ENCODE measurements around the gene ZNF92. TPM values are rescaled to one million over a fixed set of nuclear protein-coding genes. Genes with fewer than 3 reads are reported as not detected.
"Not testable (repeated sequence)": the region's sequence is repeated elsewhere in the genome, so short reads cannot be mapped to it uniquely, and the experiment has no call there.

The ZNF92 gene
- 5.7 TPM for polyA plus RNA-seq (2013, experiment 1 of 2; ENCODE audit: insufficient read length)
- polyA plus RNA-seq (2013, experiment 2 of 2; ENCODE audit: insufficient read length) = 5.7 TPM

DNA sequence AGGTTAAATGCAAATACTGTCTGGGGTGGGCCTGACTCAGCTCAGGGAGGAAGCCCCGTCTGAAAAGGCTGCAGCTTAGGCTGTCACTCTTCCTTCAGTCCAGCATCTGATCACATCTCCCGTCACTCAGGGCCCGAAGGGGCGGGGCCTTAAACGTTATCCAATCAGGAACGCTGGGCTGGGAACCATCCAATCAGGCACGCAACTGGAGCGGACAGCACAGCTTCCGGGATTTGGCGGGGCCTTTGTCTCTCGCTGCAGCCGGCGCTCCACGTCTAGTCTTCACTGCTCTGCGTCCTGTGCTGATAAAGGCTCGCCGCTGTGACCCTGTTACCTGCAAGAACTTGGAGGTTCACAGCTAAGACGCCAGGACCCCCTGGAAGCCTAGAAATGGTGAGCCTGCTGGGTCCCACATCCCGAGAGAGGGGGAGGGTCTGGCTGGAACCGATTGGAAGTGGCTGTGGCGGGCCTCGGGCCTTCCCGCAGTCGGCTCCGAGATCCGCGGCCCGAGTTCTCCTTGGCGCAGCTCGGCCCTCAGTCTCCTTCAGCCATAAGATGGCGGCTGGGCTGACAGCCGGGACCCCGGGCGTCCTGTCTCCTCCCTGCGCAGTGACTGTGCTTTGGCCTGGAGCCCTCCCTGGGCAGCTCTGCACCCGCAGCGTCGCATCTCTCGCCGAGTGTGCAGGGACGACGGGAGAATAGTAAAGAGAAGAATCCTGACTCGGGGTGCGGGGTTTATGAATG is at the start of gene ZNF92:
ZNF92 (plus strand) TSS at position 248 of the 744 bp plus-strand sequence; CDS start at position 391, 143 bp downstream.
- peak; percentile 96 for DNase-seq

DNA sequence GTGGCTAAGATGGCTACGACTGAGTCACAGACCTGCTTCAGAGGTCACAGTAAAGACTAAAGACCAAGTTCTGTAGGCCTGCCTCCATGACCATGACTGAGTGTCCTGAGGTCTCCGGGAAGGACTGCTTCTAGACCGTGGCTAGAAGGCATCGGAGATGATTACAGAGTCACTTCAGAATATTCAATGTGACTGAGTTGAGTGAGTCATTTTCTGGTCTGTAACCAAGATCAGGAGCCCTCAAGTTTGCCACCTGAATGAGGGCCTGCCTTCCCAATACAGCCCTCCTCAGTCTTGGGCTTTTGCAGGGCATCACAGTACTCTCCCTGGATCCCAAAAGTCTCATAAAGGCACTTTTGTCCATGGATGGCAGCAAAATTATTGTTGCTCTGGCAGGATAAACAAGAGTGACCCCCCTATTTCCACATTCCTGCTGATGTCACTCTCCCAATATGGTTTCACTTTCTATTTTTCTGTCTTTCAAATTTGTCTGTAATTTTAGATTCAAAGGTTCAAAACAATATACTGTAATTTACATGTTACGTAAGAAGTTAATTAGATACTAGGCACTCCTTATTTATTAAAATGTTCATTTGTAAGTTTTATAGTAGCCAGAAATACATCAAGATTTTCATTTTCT is 47.7 kb upstream of the ZNF92 start:
- DNase-seq = no peak

DNA sequence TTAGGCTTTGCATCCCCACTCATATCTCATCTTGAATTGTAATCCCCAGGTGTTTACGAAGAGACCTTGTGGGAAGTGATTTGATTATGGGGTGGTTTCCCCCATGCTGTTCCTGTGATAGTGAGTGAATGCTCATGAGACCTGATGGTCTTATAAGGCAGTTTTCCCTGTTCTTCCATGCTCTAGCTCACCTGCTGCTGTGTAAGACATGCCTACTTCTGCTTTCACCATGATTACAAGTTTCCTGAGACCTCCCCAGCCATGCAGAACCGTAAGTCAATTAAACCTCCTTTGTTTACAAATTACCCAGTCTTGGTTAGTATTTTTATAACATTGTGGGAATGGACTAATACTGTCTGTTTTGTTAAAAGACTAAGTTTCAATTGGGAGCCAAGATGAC is 35.3 kb upstream of the ZNF92 start:
- no peak for DNase-seq

DNA sequence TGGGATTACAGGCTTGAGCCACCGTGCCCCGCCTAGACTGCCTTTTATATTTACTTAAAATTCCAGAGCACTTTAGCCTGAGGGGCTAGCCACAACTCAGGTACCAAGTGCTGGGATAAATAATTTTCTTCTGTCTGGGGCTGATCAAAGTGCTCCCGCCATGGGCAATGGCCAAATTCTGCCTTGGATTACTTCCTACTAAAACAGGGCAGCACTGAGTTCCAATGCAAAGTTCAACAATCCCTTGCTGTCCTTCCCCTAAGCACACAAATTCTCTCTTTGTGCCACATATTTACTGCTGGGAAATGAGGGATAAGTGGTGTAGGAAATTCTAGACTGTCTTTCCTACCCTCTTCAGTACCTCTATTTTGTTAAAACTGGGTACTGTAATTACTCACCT is 34.4 kb upstream of the ZNF92 start:
- DNase-seq = no peak

DNA sequence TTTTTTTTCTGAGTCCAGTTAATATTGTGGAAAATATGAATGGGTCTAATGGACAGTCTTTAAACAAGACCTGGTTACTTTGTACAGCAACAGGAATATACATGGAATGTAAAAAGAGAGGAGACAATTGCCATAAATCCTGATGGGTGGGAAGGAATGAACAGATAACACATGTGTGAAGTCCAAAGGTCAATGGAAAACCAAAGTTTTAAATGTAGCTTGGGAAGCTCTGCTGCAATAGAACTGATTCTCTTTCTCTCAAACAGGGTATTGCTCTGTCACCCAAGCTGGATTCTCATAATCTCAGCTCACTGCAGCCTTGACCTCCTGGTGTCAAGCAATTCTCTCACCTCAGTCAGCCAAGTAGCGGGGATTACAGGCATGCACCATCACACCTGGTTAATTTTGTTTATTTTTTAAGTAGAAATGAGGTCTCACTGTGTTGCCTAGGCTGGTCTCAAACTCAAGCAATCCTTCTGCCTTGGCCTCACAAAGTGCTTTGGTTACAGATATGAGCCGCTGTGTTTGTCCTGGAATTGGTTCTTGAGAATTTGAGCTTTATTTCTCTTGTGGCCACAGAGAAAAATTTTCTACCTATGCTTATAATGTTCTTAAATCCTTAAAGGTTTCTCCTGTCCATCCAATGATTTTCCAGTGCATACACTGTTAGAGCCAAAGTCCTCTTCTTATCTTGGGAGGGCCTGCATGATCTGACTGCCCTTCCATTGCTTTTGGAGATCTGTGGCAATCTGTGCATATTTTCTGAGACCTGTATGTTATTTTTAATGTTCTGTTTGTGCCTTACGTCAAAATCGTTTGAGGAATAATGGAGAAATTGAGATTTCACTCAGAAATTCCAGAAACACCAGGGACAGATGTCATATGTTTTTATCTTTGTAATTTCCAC is 30.7 kb upstream of the ZNF92 start:
- DNase-seq = no peak

DNA sequence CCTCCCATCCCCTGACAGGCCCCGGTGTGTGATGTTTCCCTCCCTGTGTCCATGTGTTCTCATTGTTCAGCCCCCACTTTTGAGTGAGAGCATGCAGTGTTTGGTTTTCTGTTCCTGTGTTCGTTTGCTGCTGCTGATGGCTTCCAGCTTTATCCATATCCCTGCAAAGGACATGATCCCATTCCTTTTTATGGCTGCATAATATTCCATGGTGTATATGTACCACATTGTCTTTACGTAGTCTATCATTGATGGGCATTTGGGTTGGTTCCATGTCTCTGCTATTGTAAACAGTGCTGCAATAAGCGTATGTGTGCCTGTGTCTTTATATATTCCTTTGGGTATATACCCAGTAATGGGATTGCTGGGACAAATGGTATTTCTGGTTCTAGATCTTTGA is 29.1 kb upstream of the ZNF92 start:
- not testable (repeated sequence) for DNase-seq

DNA sequence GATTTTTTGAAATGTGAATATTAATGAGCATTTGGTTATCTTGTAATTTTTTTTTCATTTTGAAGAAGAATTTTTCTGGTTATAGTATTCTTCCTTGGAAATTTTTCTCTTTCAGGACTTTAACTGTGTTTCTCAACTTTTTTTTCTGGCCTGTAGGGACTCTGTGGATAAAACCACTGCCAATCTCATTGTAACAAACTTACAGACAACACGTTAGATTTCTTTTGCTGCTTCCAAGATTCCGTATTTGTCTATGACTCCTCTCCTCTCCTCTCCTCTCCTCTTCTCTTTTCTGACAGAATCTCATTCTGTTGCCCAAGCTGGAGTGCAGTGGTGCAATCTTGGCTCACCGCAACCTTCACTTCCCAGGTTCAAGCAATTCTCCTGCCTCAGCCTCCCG is 19.4 kb upstream of the ZNF92 start:
- no peak for DNase-seq

DNA sequence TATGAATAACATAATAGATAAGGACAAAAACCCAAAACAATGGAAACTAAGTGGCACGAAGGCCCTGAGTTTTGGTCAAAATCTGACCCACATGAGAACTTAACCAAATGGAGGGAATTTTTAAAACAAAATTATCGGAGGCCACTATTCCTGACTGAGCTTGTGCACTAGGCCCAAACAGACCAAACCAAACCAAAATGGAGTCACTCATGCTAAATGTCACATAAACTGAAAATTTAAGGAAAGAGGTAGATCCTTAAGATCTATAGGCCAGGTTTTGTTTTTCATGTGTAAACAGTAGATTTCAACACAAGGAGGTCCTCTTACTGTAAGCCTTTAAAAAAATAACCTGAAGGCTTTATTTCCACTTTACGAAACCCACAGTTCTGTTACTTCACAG is 3.8 kb upstream of the ZNF92 start:
- no peak for DNase-seq

DNA sequence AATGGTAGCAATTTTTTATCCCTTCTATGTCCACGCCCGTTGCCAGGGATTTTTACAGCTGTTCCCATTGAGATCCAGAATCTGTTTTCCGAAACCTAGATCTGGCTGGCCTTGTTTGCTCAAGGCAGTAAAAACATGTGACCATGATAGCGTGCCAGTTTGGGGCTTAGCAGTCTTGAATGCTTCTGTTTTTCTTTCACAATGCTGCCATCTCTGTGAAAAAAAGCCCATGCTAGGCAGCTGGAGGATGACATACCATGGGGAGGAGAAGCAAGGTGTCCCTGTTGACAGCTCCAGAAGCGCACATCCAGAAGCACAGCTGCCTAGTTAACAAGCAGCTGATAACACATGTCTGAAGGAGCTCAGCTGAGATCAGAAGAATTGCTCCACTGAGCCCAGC is 2.2 kb upstream of the ZNF92 start:
- DNase-seq = no peak

DNA sequence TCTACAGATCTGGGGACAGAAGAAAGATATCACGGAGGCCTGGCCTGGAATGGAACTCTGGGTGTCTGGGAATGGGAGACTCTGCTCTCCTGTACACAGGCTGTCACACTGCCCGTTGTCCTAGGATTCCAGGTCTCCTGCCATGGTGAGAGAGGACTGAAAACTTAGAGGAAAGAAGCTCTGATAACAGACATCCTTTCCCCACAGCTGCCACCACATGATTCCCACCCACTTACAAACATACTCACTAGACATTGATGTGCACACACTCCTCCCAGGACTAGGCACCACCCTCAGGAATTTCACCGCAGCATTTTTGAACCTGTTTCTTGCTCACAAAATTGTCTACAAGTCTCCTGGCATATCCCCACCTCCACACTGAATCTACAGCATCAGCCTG is 5.7 kb downstream of the ZNF92 start:
- DNase-seq = peak; percentile 26

DNA sequence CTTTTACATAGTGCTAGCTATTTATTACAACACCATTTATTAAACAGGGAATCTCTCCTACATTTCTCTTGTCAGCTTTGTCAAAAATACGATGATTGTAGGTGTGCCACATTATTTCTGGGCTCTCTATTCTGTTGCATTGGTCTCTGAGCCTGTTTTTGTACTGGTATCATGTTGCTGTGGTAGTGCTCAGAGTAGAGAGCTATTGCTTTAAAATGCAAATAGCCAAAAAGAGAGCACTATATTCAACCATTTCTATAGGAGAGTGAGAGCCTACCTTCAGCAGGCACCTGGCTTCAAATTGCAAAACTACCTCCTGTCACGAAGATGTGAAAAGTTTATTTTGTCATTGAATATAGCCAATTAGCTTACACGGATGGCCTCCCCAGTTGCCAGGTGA is 8.1 kb downstream of the ZNF92 start:
- DNase-seq = no peak

DNA sequence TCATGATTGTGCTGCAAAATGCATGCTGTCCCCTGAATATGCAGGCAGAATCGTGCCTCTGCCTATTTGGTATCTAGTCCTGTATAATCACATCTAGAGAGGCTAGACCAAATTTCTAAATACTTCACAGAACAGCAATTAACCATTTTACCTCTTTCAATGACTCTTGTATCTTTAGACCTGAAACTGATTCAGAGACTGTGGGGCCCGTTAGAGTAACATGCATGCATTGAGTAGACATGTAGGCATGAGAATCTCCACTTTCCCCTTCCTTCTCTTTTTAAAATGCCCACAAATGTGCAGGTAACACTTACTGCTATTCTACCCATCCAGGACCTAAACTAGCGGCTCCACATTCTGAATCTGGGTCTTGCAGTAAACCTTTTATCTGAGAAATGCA is 8.8 kb downstream of the ZNF92 start:
- no peak for DNase-seq

DNA sequence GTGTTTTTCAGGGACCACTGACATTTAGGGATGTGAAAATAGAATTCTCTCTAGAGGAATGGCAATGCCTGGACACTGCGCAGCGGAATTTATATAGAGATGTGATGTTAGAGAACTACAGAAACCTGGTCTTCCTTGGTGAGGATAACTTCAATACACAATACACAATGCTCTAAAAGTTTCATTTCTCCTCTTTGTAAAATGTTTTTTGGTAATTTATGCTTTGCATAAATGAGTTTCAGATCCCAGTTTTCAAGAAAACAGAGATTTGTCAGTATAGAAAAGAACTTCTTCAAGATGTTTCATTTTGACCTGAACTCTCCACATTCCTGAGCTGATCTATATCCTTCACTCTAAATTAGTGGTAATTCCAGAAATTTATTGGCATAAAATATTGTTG is 14.2 kb downstream of the ZNF92 start:
- no peak for DNase-seq

DNA sequence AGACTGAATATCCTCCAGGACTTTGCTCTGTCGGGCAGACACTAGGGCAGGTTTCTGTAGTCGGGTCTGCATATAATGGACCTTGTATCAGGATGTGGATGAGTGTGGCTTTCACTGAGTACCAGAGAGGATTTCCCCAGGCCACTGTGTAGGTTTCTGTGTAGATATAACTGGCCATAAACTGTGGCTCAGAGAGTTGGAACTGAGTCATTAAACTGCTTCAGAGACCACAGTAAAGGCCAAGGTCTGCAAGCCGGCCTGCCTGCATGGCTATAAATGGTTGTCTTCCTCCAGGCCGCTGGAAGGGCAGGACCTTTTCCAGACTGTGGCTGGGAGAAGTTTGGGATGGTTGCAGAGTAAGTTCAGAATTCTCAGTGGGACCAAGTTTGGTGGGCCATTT is 16.9 kb downstream of the ZNF92 start:
- no peak for DNase-seq

DNA sequence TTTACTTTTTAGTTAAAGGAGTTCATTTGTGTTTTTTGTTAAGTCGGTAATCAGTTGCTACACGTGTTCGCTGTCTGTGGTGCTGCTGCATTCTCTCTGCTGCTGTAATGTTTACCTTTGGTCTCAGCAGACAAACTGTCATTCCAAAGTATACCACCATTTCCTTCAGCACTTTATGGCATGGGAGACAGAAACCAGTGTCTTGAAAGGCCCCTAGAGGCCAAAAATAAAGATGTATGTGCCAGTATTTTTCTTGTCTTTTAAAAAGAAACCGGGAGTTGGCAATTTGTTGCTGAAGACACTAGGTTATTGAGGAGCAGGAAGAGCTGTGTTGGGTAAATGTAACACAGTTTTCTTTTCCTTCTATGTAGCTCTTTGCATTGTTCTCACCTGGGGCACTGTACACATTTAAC is 24.1 kb downstream of the ZNF92 start:
- DNase-seq = peak; percentile 8

DNA sequence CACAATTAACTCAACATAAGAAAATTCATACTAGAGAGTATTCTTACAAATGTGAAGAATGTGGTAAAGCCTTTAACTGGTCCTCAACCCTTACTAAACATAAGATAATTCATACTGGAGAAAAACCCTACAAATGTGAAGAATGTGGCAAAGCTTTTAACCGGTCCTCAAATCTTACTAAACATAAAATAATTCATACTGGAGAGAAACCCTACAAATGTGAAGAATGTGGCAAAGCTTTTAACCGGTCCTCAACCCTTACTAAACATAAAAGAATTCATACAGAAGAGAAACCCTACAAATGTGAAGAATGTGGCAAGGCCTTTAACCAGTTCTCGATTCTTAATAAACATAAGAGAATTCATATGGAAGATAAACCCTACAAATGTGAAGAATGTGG is 25.0 kb downstream of the ZNF92 start:
- DNase-seq = peak; percentile 28

DNA sequence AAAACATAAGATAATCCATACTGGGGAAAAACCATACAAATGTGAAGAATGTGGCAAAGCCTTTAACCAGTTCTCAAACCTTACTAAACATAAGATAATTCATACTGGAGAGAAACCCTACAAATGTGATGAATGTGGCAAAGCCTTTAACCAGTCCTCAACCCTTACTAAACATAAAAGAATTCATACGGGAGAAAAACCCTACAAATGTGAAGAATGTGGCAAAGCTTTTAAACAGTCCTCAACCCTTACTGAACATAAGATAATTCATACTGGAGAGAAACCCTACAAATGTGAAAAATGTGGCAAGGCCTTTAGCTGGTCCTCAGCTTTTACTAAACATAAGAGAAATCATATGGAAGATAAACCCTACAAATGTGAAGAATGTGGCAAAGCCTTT is 25.4 kb downstream of the ZNF92 start:
- DNase-seq = peak; percentile 34

DNA sequence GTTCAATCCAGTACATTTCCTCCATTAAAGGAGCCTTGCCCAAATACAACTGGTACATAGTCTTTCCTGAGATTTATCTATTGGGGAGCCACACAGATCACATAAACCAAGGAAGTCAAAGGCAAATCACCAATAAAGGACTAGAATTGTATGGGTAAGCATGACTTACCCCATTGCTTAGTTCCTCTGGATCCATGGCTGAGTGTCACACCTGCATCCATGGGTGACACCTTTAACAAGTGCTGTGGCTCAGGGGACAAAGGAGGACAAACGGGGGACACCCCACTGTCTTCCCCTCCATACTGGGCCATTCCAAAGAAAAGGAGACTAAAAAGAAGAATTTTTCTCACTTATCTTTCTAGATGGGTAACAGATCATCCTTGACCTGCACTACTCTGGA is 30.4 kb downstream of the ZNF92 start:
- no peak for DNase-seq

DNA sequence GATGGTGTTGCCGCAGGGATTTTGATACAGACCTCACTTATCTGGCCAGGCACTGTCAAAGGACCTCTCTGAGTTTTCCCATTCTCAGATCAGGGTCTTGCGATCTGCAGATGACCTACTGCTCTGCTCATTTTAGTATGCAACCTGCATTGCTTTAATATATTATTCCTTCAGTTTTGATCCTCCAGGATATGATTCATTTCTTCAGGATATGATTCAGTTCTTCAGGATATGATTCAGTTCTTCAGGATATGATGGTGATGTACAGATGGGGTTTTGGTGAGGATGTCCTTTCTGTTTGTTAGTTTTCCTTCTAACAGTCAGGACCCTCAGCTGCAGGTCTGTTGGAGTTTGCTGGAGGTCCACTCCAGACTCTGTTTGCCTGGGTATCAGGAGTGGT is 33.1 kb downstream of the ZNF92 start:
- not testable (repeated sequence) for DNase-seq

DNA sequence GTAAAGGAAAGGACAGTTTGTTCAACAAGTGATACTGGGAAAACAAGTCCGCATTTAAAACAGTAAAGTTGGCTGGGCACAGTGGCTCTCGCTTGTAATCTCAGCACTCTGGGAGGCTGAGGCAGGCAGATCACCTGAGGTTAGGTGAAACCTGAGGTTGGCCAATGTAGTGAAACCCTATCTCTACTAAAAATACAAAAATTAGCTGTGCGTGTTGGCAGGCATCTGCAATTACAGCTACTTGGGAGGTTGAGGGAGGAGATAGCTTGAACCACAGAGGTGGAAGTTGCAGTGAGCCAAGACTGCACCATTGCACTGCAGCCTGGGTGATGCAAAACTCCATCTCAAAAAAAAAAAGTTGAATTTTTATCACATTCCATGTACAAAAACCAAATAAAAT is 35.7 kb downstream of the ZNF92 start:
- DNase-seq = no peak

DNA sequence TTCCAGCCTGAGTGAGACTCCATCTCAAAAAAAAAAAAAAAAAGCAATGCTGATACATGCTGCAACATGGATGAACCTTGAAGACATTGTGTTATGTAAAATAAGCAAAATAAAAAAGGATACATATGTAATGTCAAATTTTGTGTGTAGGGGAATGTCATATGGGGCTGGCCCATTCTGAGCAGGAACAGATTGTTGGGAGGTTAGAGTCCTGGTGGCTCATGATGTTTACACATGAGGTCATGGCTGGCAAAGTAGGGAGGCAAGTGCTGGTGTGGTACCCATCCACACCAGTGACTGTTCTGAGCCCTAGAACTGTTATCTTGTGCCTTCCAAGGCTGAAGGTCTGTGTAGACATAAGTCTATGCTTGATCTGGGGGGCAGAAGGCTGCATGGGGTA is 37.6 kb downstream of the ZNF92 start:
- no peak for DNase-seq

DNA sequence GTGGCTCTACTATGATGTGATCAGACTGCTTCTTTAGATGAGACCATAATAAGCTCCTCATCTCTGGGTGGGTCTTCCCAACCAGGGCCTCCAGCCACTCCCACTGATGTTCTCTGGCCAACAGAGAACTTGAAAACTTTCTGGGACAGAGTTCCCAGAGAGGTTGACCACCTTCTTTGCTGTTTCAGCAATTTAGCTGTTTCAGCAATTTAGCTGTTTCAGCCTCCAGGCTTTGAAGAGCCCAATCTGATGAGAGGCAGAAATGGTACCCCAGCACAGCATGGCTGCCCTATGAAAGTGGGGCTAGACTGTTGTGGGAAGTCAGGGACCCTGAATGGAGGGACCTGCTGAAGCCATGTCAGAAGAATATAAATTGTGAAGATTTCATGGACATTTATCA is 49.0 kb downstream of the ZNF92 start:
- no peak for DNase-seq

DNA sequence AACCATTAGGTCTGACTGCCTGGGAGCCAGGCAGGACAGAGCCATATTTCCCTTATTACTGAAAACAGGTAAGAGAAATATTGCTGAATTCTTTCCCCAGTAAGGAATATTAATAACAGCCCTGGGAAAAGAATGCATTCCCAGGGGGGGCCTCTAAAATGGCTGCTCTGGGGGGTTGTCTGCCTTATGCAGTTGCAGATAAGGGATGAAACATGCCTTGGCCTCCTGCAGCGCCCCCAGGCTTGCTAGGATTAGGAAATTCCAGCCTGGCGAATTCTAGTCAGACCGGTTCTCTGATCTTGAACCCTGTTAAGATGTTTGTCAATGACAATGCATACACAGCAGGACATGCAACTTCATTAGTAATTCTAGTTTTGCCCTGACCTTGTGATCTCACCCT is 49.6 kb downstream of the ZNF92 start:
- not testable (repeated sequence) for DNase-seq

All from fibroblast of skin of abdomen (primary cell).